Stimulated activated naive CD8-positive, alpha-beta T cell treated with anti-CD3 and anti-CD28 coated beads, Interleukin-15, amount 100 ng/mL, for 72 hours (primary cell): ENCODE data around the gene MYBPH.
A peak's percentile ranks its signal among the peaks of the same experiment; 100 is the strongest.

Experiments
- ATAC-seq: fragments of 150-1000 bp; cut with Tn5 transposase; 2 replicates; pipeline ENCODE4 v1.10.0; 2021; ENCODE audit warnings: mild to moderate bottlenecking, moderate library complexity
- DNase-seq, 2 donors: peaks; one replicate each; pipeline ENCODE4 v3.0.0; 2021 to 2022
- H3K27ac Mint-ChIP-seq, 2 donors: one replicate each; pipeline ENCODE4 v1.8.0; 2022; ENCODE audit warnings: mild to moderate bottlenecking in 2 of 2, mixed read lengths in 2 of 2, moderate library complexity in 2 of 2
- H3K27me3 Mint-ChIP-seq: one replicate; pipeline ENCODE4 v1.8.0; 2022; ENCODE audit warnings: mixed read lengths
- H3K4me1 Mint-ChIP-seq: one replicate; pipeline ENCODE4 v1.8.0; 2022; ENCODE audit warnings: mild to moderate bottlenecking, mixed read lengths
- H3K4me3 Mint-ChIP-seq, 2 donors: one replicate each; pipeline ENCODE4 v1.8.0; 2022; ENCODE audit warnings: mild to moderate bottlenecking in 2 of 2, mixed read lengths in 2 of 2, moderate library complexity in 1 of 2
- H3K9me3 Mint-ChIP-seq, 2 donors: one replicate each; pipeline ENCODE4 v1.8.0; 2022; ENCODE audit warnings: mixed read lengths in 2 of 2

Gene MYBPH

DNA sequence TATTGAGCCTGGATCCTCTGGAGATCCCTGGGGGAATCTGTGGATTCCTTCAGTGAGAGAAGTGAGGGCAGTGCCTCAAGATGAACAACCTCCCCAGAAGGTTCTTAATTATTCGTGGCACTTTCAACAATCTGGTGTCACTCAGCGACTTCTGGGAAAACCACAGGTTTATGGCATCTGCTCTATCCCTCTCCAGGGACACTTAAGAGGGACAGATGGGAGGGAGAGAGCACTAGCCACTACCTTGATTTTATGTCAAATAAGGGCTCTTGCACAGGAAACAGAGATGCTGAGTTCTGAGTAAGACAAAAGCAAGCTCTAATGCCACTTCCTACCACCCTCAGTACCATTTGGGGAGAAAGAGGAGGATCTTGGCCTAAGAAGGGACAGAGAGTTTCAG, 32.1 kb upstream of the MYBPH start:
- H3K9me3 Mint-ChIP-seq: no peaks in the 10 kb centered on the region
- peaks cover 6% of the 10 kb centered on the region for H3K27me3 Mint-ChIP-seq
- H3K4me3 Mint-ChIP-seq: no peak overlapping the region
- DNase-seq: no peak
- no peak for ATAC-seq
- no peak overlapping the region for H3K27ac Mint-ChIP-seq
- H3K4me1 Mint-ChIP-seq: no peaks in the 10 kb centered on the region

DNA sequence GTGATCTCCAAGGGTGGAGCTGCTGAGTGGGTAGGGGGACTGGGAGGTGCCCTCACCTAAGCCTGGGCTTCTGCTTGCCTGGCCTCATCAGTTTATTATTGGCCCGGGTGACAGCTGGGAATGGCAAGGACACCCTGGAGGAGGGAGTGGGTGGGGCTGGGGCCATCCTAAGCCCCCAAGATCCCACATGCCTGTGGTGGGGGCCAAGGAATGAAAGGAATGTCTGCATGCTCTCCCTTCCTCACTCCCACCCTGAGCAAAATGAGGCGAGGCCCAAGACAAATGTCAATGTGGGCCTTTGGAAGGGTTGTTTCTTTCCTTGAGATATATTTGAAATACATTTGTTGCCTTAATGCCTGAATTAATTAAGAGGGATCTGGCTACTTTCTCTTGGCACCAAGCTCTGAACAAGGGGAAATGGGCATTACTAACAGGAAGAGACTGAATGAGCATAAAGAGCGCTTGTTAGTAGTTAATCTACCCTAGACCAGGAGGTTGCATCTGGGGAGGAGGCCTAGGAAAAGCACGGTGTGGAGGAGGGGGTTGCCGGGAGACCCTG, 30.6 kb upstream of the MYBPH start:
- no peak for DNase-seq
- Mint-ChIP-seq H3K4me3 (no peak overlapping the region), H3K27me3 (peaks cover 18% of the 10 kb centered on the region), H3K4me1 (no peaks in the 10 kb centered on the region), H3K27ac (no peak overlapping the region), H3K9me3 (no peaks in the 10 kb centered on the region)
- no peak for ATAC-seq

DNA sequence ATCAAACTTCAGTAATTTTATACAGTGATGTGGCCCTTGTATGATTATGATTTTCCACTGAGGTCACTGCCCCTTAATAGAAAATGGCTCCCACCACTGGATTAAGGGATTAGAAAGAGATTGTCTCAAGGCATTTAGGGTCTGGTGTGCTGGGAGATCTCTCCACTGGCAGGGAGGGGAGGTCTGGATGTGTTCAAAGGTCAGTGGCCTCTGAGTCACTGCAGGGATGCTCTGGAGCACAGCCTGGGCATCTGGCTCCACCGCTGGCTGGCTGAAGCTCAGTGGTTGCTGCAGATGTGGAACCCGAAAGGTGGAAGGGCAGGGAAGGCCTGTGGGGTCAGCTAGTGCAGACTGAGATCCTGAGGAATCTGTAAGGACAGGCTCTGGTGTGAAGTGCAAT, 29.1 kb upstream of the MYBPH start:
- DNase-seq (no peak), ATAC-seq (no peak)
- H3K4me3 Mint-ChIP-seq: no peak overlapping the region
- no peaks in the 10 kb centered on the region for H3K4me1 Mint-ChIP-seq
- H3K27ac Mint-ChIP-seq: no peak overlapping the region
- peaks cover 27% of the 10 kb centered on the region for H3K27me3 Mint-ChIP-seq
- no peaks in the 10 kb centered on the region for H3K9me3 Mint-ChIP-seq

GRCh38 chr1:203202431-203203245, 27.0 kb upstream of the MYBPH start:
- ATAC-seq (no peak), DNase-seq (no peak)
- no peaks in the 10 kb centered on the region for H3K9me3 Mint-ChIP-seq
- peaks cover 36% of the 10 kb centered on the region for H3K27me3 Mint-ChIP-seq
- peak overlapping the region in 1 of 2 donors; percentile 86 for H3K27ac Mint-ChIP-seq
- H3K4me1 Mint-ChIP-seq: peaks cover 3% of the 10 kb centered on the region
- no peak overlapping the region for H3K4me3 Mint-ChIP-seq

- H3K27me3 Mint-ChIP-seq: peaks cover 45% of the 10 kb centered on the region
- DNase-seq (no peak), ATAC-seq (no peak)
- peaks cover 8% of the 10 kb centered on the region for H3K4me1 Mint-ChIP-seq
- H3K9me3 Mint-ChIP-seq: no peaks in the 10 kb centered on the region
- peak overlapping the region in 1 of 2 donors; percentile 59 for H3K27ac Mint-ChIP-seq
- H3K4me3 Mint-ChIP-seq: no peak overlapping the region
These were observed 26.0 kb upstream of the MYBPH start for GRCh38 chr1:203201516-203202205.

DNA sequence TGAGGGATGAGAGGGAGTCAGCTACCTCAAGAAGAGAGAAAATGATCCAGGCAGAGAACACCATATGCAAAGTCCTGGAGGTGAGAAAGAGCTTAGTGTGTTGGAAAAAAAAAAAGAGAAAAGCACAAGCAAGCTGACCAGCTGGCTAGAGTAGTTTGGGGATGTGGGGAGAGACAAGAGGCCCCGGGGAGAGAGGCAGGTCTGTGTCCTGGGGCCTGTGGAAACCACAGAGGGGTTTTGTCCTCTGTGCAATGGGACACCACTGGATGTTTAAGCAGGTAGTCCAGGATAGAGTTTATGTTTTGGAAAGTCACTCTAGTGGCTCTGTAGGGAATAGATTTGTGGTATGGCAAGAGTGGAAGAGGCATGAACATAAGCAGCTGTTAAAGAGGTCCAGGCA, 25.3 kb upstream of the MYBPH start:
- peaks cover 8% of the 10 kb centered on the region for H3K4me1 Mint-ChIP-seq
- H3K9me3 Mint-ChIP-seq: no peaks in the 10 kb centered on the region
- DNase-seq: no peak
- no peak for ATAC-seq
- no peak overlapping the region for H3K4me3 Mint-ChIP-seq
- no peak overlapping the region for H3K27ac Mint-ChIP-seq
- H3K27me3 Mint-ChIP-seq: peaks cover 45% of the 10 kb centered on the region

- ATAC-seq: no peak
- H3K9me3 Mint-ChIP-seq: no peaks in the 10 kb centered on the region
- peaks cover 45% of the 10 kb centered on the region for H3K27me3 Mint-ChIP-seq
- no peak for DNase-seq
- H3K4me3 Mint-ChIP-seq: no peak overlapping the region
- no peak overlapping the region for H3K27ac Mint-ChIP-seq
- peaks cover 8% of the 10 kb centered on the region for H3K4me1 Mint-ChIP-seq
These were observed 24.4 kb upstream of the MYBPH start for GRCh38 chr1:203199816-203200571.

- H3K27me3 Mint-ChIP-seq: peaks cover 45% of the 10 kb centered on the region
- ATAC-seq (no peak), DNase-seq (no peak)
- H3K9me3 Mint-ChIP-seq: no peaks in the 10 kb centered on the region
- no peak overlapping the region for H3K27ac Mint-ChIP-seq
- no peak overlapping the region for H3K4me3 Mint-ChIP-seq
- H3K4me1 Mint-ChIP-seq: peaks cover 8% of the 10 kb centered on the region
These were observed 23.8 kb upstream of the MYBPH start for GRCh38 chr1:203199481-203199815.

GRCh38 chr1:203199002-203199401, 23.4 kb upstream of the MYBPH start:
- peaks cover 45% of the 10 kb centered on the region for H3K27me3 Mint-ChIP-seq
- H3K4me3 Mint-ChIP-seq: no peak overlapping the region
- ATAC-seq: no peak
- H3K27ac Mint-ChIP-seq: no peak overlapping the region
- no peak for DNase-seq
- peaks cover 8% of the 10 kb centered on the region for H3K4me1 Mint-ChIP-seq
- no peaks in the 10 kb centered on the region for H3K9me3 Mint-ChIP-seq

- peaks cover 38% of the 10 kb centered on the region for H3K27me3 Mint-ChIP-seq
- ATAC-seq (no peak), DNase-seq (no peak)
- H3K27ac Mint-ChIP-seq: peak overlapping the region; percentile 2 to 35
- H3K4me3 Mint-ChIP-seq: no peak overlapping the region
- H3K9me3 Mint-ChIP-seq: no peaks in the 10 kb centered on the region
- H3K4me1 Mint-ChIP-seq: peaks cover 8% of the 10 kb centered on the region
These were observed 22.0 kb upstream of the MYBPH start for GRCh38 chr1:203197625-203198024.

DNA sequence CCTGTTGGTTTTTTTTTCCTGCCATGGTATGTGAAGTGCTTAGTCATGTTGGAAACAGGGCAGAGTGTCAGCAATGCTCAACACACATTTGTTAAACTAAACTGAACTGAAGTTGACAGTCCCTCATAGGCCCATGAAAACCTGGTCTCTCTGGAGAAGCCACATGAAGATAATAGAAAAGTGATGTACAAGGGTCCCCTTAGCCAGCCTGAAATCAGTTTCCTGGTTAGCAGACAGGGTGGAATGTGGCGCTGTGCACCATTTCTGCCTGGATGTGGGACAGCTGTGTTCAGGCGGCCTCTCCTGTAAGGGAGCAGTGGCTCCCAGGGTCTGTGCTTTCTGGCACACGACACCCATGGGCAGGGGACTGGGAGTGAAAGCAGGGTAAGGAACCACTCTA, 20.7 kb upstream of the MYBPH start:
- no peak for ATAC-seq
- Mint-ChIP-seq H3K4me3 (no peak overlapping the region), H3K27me3 (peaks cover 29% of the 10 kb centered on the region), H3K9me3 (no peaks in the 10 kb centered on the region), H3K4me1 (peaks cover 8% of the 10 kb centered on the region), H3K27ac (no peak overlapping the region)
- no peak for DNase-seq

GRCh38 chr1:203190949-203191348, 15.3 kb upstream of the MYBPH start:
- no peak overlapping the region for H3K4me3 Mint-ChIP-seq
- ATAC-seq: no peak
- no peak for DNase-seq
- H3K4me1 Mint-ChIP-seq: peaks cover 8% of the 10 kb centered on the region
- H3K27me3 Mint-ChIP-seq: peaks cover 7% of the 10 kb centered on the region
- H3K9me3 Mint-ChIP-seq: no peaks in the 10 kb centered on the region
- H3K27ac Mint-ChIP-seq: no peak overlapping the region

DNA sequence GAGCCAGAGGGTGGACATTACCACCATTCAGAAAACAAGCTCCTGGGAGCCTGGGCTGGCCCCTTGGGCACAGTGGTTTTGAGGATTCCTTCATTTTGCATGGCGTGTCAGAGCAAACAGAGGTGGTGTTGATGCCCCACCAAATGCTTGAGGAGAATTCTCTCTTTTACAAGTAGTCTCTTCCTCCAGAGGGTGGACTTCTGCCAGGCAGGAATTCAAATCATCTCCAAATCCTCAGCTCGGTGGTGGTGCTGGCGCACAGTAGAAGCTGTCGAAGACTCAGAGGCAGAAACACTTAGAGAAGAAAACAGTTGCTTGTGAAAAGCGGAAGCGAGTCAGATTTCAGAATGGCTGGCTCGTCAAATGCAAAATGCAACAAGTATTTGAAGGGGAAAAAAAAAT, 14.3 kb upstream of the MYBPH start:
- no peaks in the 10 kb centered on the region for H3K9me3 Mint-ChIP-seq
- ATAC-seq: no peak
- peaks cover 8% of the 10 kb centered on the region for H3K4me1 Mint-ChIP-seq
- peaks cover 7% of the 10 kb centered on the region for H3K27me3 Mint-ChIP-seq
- H3K27ac Mint-ChIP-seq: no peak overlapping the region
- H3K4me3 Mint-ChIP-seq: no peak overlapping the region
- no peak for DNase-seq

GRCh38 chr1:203188686-203189232, 13.1 kb upstream of the MYBPH start:
- DNase-seq (no peak), ATAC-seq (no peak)
- no peak overlapping the region for H3K4me3 Mint-ChIP-seq
- H3K9me3 Mint-ChIP-seq: no peaks in the 10 kb centered on the region
- peaks cover 7% of the 10 kb centered on the region for H3K27me3 Mint-ChIP-seq
- H3K27ac Mint-ChIP-seq: peak overlapping the region in 1 of 2 donors; percentile 21
- peaks cover 8% of the 10 kb centered on the region for H3K4me1 Mint-ChIP-seq

DNA sequence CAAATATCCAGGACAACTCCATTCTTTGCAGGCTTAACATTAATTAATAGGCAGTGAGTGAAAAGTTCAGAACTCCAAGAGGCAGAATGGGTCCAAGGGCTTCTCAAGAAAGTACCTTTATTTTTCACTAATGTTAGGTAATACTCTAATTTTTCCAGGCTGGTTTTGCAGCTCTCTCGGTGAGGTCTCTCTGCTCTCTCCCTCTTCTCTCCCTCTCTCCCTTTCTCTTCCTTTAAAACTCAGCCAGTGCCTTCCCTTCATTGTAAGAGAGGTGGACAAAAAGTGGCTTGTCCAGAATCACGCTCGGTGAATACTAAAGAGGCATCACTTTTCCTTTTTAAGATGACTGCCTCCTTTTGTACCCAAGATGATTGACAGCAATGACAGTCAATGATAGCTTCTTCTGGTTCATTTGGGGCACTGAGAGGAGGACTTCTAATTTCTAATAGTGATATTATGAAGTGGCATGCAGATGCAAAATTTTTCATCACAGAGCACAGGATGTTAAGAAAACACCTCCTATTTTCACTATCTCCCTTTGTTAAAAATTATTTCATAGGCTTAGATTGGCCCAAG, 12.2 kb upstream of the MYBPH start:
- no peak overlapping the region for H3K27ac Mint-ChIP-seq
- ATAC-seq (no peak), DNase-seq (no peak)
- H3K4me1 Mint-ChIP-seq: peaks cover 8% of the 10 kb centered on the region
- peaks cover 7% of the 10 kb centered on the region for H3K27me3 Mint-ChIP-seq
- H3K4me3 Mint-ChIP-seq: no peak overlapping the region
- no peaks in the 10 kb centered on the region for H3K9me3 Mint-ChIP-seq
